ENCODE results near the gene SMG6. TPM values are rescaled to one million over a fixed set of nuclear protein-coding genes. Genes with fewer than 3 reads are reported as not detected.

Gene SMG6
- total RNA-seq, 1 experiment from 2014 or later: 28.6 TPM

GRCh38 chr17:2338315-2338657 lies 34.7 kb upstream of the SMG6 start:
- peak; percentile 60 for DNase-seq
- Histone ChIP-seq H3K23ac (ENCODE audit: insufficient read length, low read depth, low read length) (no peak overlapping the region), H3T11ph (ENCODE audit: low read length) (no peak overlapping the region)

More at GRCh38 chr17:2338315-2338657, 34.7 kb upstream of the SMG6 start:
- Histone ChIP-seq H2BK12ac (ENCODE audit: insufficient read length, low read depth, low read length) (no peak overlapping the region), H3K4me2 (ENCODE audit: insufficient read depth, insufficient read length, low read length) (peak overlapping the region; percentile 64), H2BK5ac (ENCODE audit: insufficient read length, low read length) (no peak overlapping the region), H2BK120ac (ENCODE audit: low read depth, low read length, poor library complexity, severe bottlenecking) (no peak overlapping the region), H4K8ac (replicated peaks; ENCODE audit: insufficient read length, low read depth, low read length) (no peak overlapping the region), H3K79me1 (ENCODE audit: insufficient read depth, low read depth, low read length, poor library complexity, severe bottlenecking) (no peaks in the 10 kb centered on the region), H2BK15ac (ENCODE audit: low read depth, low read length) (no peak overlapping the region), H3K9me3 (ENCODE audit: control insufficient read depth, low read depth, low read length) (no peaks in the 10 kb centered on the region), H3K79me2 (ENCODE audit: insufficient read depth, low read length) (peaks cover 6% of the 10 kb centered on the region; the same call in 1 of the 2 replicates), H2AK5ac (ENCODE audit: insufficient read length, low read length) (no peak overlapping the region), H4K91ac (ENCODE audit: insufficient read length, low read depth, low read length) (no peak overlapping the region), H4K5ac (ENCODE audit: insufficient read length, low read depth, low read length) (no peak overlapping the region), H3K27ac (ENCODE audit: insufficient read length, low read depth, low read length) (no peak overlapping the region), H3K4ac (ENCODE audit: low read depth, low read length) (no peak overlapping the region), H3K9ac (ENCODE audit: extremely low read depth, insufficient read length, low read length) (no peak overlapping the region), H3K23me2 (ENCODE audit: insufficient read length, low read depth, low read length, poor library complexity, severe bottlenecking) (peaks cover 12% of the 10 kb centered on the region), H3K27me3 (ENCODE audit: insufficient read depth, low read length) (no peaks in the 10 kb centered on the region), H3K18ac (ENCODE audit: insufficient read length, low read depth, low read length) (no peak overlapping the region), H2BK20ac (ENCODE audit: low read depth, low read length, poor library complexity, severe bottlenecking) (no peak overlapping the region), H3K14ac (ENCODE audit: insufficient read depth, low read length) (no peak overlapping the region), H2AFZ (ENCODE audit: low read length) (no peak overlapping the region), H3K4me1 (ENCODE audit: insufficient read depth, low read length) (peaks cover 3% of the 10 kb centered on the region; the same call in 1 of the 2 replicates), H3K56ac (ENCODE audit: insufficient read length, low read depth, low read length) (no peak overlapping the region), H4K20me1 (ENCODE audit: control insufficient read depth, insufficient read depth, insufficient read length) (peaks cover 2% of the 10 kb centered on the region)
- Mint-ChIP-seq H3K4me1 (peaks cover 2 to 11% of the 10 kb centered on the region in 2 experiments; a peak in 3 of 4 replicates), H3K9me3 (no peaks in the 10 kb centered on the region), H3K27me3 (ENCODE audit: low read depth) (no peaks in the 10 kb centered on the region), H3K36me3 (ENCODE audit: insufficient read depth in 1 of 3, low read depth in 3 of 3) (peaks cover 6 to 22% (median 7%) of the 10 kb centered on the region in 3 experiments), H3K27ac (peak overlapping the region in 1 of 3 experiments; percentile 82; a peak in 1 of 7 replicates), H3K4me3 (peak overlapping the region; percentile 73 to 84)
- TF ChIP-seq, protein P1, sequence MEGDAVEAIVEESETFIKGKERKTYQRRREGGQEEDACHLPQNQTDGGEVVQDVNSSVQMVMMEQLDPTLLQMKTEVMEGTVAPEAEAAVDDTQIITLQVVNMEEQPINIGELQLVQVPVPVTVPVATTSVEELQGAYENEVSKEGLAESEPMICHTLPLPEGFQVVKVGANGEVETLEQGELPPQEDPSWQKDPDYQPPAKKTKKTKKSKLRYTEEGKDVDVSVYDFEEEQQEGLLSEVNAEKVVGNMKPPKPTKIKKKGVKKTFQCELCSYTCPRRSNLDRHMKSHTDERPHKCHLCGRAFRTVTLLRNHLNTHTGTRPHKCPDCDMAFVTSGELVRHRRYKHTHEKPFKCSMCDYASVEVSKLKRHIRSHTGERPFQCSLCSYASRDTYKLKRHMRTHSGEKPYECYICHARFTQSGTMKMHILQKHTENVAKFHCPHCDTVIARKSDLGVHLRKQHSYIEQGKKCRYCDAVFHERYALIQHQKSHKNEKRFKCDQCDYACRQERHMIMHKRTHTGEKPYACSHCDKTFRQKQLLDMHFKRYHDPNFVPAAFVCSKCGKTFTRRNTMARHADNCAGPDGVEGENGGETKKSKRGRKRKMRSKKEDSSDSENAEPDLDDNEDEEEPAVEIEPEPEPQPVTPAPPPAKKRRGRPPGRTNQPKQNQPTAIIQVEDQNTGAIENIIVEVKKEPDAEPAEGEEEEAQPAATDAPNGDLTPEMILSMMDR (conservative IDR thresholded peaks at IDR 0.05): no peak
- no CpG with 5 or more reads among the region's 5 CpGs for WGBS (ENCODE audit: extremely low coverage, insufficient read length, low lambda C conversion rate)
